ENCODE results near the gene GALNT5. TPM values are rescaled to one million over a fixed set of nuclear protein-coding genes. Genes with fewer than 3 reads are reported as not detected.
"Not testable (repeated sequence)": the region's sequence is repeated elsewhere in the genome, so short reads cannot be mapped to it uniquely, and the experiment has no call there.

GALNT5 gene
- total and polyA plus RNA-seq, 10 of the 15 experiments (the other 5 are each of a cell fraction or from before 2014, with no cell fraction given): under 0.01 to 0.25 (median 0.03) TPM; not detected in 4

DNA sequence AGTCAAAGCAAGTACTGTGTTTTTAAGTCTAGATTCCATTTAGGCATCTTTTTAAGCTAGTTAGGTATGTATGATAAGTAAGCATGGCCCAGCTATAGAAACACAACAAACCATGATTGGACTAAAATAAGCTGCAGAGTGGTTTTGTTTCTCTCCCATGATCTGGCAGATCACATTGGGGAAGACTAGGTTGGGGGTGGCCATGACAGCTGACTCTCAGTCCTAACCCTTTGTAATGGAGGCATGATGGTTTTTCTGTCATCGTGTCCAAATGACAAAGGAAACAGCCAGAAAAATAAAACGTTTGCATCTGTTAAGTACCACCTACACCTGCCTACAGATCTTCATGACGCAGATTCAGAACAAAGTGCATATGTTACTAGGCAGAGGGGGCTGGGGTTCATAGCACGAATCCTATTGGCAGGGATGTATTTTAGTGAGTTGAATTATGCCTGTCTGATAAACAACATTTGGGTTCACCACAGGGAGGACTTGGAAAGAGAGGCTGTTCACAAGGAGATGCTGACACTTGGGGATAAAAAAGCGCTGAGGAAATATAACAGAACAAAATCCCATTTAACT is 33.8 kb upstream of the GALNT5 start (continued):
- no peak for TF ChIP-seq STAT1 (conservative IDR thresholded peaks at IDR 0.05)
- no peak for TF ChIP-seq MEF2A (IDR thresholded peaks at IDR 0.05; ENCODE audit: insufficient read depth, low read depth, low read length)
- no peak for TF ChIP-seq SMC3 (IDR thresholded peaks at IDR 0.05; ENCODE audit: borderline replicate concordance, low read length)
- no peak for TF ChIP-seq ZNF274 (IDR thresholded peaks at IDR 0.05; ENCODE audit: insufficient read depth, insufficient read length)
- TF ChIP-seq, protein P1, sequence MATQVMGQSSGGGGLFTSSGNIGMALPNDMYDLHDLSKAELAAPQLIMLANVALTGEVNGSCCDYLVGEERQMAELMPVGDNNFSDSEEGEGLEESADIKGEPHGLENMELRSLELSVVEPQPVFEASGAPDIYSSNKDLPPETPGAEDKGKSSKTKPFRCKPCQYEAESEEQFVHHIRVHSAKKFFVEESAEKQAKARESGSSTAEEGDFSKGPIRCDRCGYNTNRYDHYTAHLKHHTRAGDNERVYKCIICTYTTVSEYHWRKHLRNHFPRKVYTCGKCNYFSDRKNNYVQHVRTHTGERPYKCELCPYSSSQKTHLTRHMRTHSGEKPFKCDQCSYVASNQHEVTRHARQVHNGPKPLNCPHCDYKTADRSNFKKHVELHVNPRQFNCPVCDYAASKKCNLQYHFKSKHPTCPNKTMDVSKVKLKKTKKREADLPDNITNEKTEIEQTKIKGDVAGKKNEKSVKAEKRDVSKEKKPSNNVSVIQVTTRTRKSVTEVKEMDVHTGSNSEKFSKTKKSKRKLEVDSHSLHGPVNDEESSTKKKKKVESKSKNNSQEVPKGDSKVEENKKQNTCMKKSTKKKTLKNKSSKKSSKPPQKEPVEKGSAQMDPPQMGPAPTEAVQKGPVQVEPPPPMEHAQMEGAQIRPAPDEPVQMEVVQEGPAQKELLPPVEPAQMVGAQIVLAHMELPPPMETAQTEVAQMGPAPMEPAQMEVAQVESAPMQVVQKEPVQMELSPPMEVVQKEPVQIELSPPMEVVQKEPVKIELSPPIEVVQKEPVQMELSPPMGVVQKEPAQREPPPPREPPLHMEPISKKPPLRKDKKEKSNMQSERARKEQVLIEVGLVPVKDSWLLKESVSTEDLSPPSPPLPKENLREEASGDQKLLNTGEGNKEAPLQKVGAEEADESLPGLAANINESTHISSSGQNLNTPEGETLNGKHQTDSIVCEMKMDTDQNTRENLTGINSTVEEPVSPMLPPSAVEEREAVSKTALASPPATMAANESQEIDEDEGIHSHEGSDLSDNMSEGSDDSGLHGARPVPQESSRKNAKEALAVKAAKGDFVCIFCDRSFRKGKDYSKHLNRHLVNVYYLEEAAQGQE (IDR thresholded peaks at IDR 0.05; ENCODE audit: low read depth, low read length): no peak
- no peak for TF ChIP-seq CHD1 (IDR thresholded peaks at IDR 0.05; ENCODE audit: low read depth, low read length)
- no peak for TF ChIP-seq TARDBP (IDR thresholded peaks at IDR 0.05; ENCODE audit: borderline replicate concordance)

DNA sequence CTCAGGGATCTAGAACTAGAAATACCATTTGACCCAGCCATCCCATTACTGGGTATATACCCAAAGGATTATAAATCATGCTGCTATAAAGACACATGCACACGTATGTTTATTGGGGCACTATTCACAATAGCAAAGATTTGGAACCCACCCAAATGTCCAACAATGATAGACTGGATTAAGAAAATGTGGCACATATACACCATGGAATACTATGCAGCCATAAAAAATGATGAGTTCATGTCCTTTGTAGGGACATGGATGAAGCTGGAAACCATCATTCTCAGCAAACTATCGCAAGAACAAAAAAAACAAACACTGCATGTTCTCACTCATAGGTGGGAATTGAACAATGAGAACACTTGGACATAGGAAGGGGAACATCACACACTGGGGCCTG is 33.1 kb upstream of the GALNT5 start:
- H2AFZ ChIP-seq (ENCODE audit: control insufficient read depth, low read depth, low read length); in situ Hi-C loops (cut with MboI); FAIRE-seq; DNase-seq (ENCODE audit: low read depth, low spot score); H3K27me3 ChIP-seq (replicated peaks in 1 of 2; ENCODE audit: control insufficient read depth in 2 of 2, insufficient read depth in 2 of 2, low read length in 1 of 2); SMC1A ChIA-PET (ENCODE audit: uncharacterized antibody, unreplicated experiment); H3K9ac ChIP-seq (ENCODE audit: control insufficient read depth, insufficient read depth, low read length); RAD21 ChIA-PET (ENCODE audit: unreplicated experiment); CTCF ChIA-PET; H3K79me2 ChIP-seq (ENCODE audit: control insufficient read depth, insufficient read depth, low read length); ATAC-seq; H3K9me3 ChIP-seq (replicated peaks; ENCODE audit: control insufficient read depth, insufficient read depth, low read length); H3K4me2 ChIP-seq (ENCODE audit: control insufficient read depth, insufficient read depth); POLR2A ChIA-PET; H4K20me1 ChIP-seq (ENCODE audit: control insufficient read depth, insufficient read depth); H3K4me3 ChIP-seq; H3K27ac ChIP-seq (ENCODE audit: control insufficient read depth, insufficient read depth); intact Hi-C loops (cut with micrococcal nuclease; ENCODE audit: unreplicated experiment); H3K36me3 ChIP-seq (ENCODE audit: control insufficient read depth in 2 of 2, insufficient read depth in 2 of 2, low read length in 1 of 2); H3K4me1 ChIP-seq (ENCODE audit: control insufficient read depth, insufficient read depth, low read length); BruUV-seq (replicated peaks): not testable (repeated sequence)
- WGBS (ENCODE audit: insufficient coverage, insufficient replicate concordance, low lambda C conversion rate, missing lambda C conversion rate): 32% methylated on average over 2 of the region's 2 CpGs

Measured in GM12878 (cell line).